CD8-positive, alpha-beta memory T cell (primary cell): ENCODE data around the gene GNPTG. TPM values are rescaled to one million over a fixed set of nuclear protein-coding genes. Genes with fewer than 3 reads are reported as not detected.
A peak's percentile ranks its signal among the peaks of the same experiment; 100 is the strongest.

ENCODE experiments used
- CTCF ChIA-PET: fragments of 350-600 bp; sonication (Branson Sonifier 250); formaldehyde crosslinking; loops from one replicate; lab custom pipeline; 2021; ENCODE audit warnings: antibody characterized with exemption; lab: Charles Lee
- POLR2A ChIA-PET: fragments of 350-600 bp; sonication (Branson Sonifier 250); formaldehyde crosslinking; loops from one replicate; lab custom pipeline; 2021; ENCODE audit warnings: antibody characterized with exemption; lab: Charles Lee
- DNase-seq, 5 donors: peaks; one replicate each; pipeline versions ENCODE4 v3.0.0 to v3.0.0-alpha.2; 2020 to 2022; ENCODE audit warnings: mixed read lengths in 1 of 5
- H3K27ac ChIP-seq: one replicate; pipeline ENCODE4 v1.7.0; 2013; ENCODE audit warnings: low read depth, mild to moderate bottlenecking, low read length, moderate library complexity
- H3K27me3 ChIP-seq: 2 replicates; pipeline ENCODE4 v1.7.0; 2013; ENCODE audit warnings: low read length, mild to moderate bottlenecking; ENCODE audit not compliant: insufficient read depth, poor library complexity, severe bottlenecking
- H3K36me3 ChIP-seq: 2 replicates; pipeline ENCODE4 v1.7.0; 2013; ENCODE audit warnings: mild to moderate bottlenecking, low read length, moderate library complexity; ENCODE audit not compliant: insufficient read depth
- H3K4me1 ChIP-seq: 2 replicates; pipeline ENCODE4 v1.7.0; 2013; ENCODE audit warnings: mild to moderate bottlenecking, low read length, moderate library complexity; ENCODE audit not compliant: insufficient read depth
- H3K4me3 ChIP-seq: 2 replicates; pipeline ENCODE4 v1.7.0; 2013; ENCODE audit warnings: mild to moderate bottlenecking, low read length
- H3K9me3 ChIP-seq: 2 replicates; pipeline ENCODE4 v1.7.0; 2013; ENCODE audit warnings: mild to moderate bottlenecking, low read length
- H3K27ac Mint-ChIP-seq, 8 donors: one replicate each; pipeline ENCODE4 v1.8.0; 2020 to 2021; ENCODE audit warnings: mixed read lengths in 8 of 8, mild to moderate bottlenecking in 6 of 8, inconsistent platforms in 3 of 8, moderate library complexity in 3 of 8
- H3K27me3 Mint-ChIP-seq, 2 donors: one replicate each; pipeline ENCODE4 v1.8.0; 2020 to 2021; ENCODE audit warnings: mixed read lengths in 2 of 2, mild to moderate bottlenecking in 1 of 2, moderate library complexity in 1 of 2
- H3K36me3 Mint-ChIP-seq, 3 donors: one replicate each; pipeline ENCODE4 v1.8.0; 2020 to 2021; ENCODE audit warnings: mixed read lengths in 3 of 3, inconsistent platforms in 1 of 3, mild to moderate bottlenecking in 1 of 3
- H3K4me1 Mint-ChIP-seq, 3 donors: one replicate each; pipeline ENCODE4 v1.8.0; 2020 to 2021; ENCODE audit warnings: mixed read lengths in 3 of 3, inconsistent platforms in 1 of 3, mild to moderate bottlenecking in 1 of 3
- H3K4me3 Mint-ChIP-seq, 7 donors: one replicate each; pipeline ENCODE4 v1.8.0; 2020 to 2021; ENCODE audit warnings: mixed read lengths in 7 of 7, mild to moderate bottlenecking in 6 of 7, moderate library complexity in 4 of 7, inconsistent platforms in 2 of 7
- H3K9me3 Mint-ChIP-seq, 5 donors: one replicate each; pipeline ENCODE4 v1.8.0; 2020 to 2022; ENCODE audit warnings: mixed read lengths in 5 of 5, mild to moderate bottlenecking in 3 of 5, moderate library complexity in 2 of 5, inconsistent platforms in 1 of 5
- polyA plus RNA-seq: library from polyadenylated mRNA; unstranded; fragments of 300-500 nt; fragmentation: Illumina TruSeq; gene quantifications from one replicate; pipeline ENCODE4 v1.2.3, GENCODE V29; 2021
- total RNA-seq, 2 experiments: library from RNA; stranded (reverse); gene quantifications; one replicate each; pipeline ENCODE4 v1.2.3, GENCODE V29; 2021

The GNPTG gene
- total and polyA plus RNA-seq, 3 experiments from 2014 or later: 32.3 to 63.3 (median 34.4) TPM

DNA sequence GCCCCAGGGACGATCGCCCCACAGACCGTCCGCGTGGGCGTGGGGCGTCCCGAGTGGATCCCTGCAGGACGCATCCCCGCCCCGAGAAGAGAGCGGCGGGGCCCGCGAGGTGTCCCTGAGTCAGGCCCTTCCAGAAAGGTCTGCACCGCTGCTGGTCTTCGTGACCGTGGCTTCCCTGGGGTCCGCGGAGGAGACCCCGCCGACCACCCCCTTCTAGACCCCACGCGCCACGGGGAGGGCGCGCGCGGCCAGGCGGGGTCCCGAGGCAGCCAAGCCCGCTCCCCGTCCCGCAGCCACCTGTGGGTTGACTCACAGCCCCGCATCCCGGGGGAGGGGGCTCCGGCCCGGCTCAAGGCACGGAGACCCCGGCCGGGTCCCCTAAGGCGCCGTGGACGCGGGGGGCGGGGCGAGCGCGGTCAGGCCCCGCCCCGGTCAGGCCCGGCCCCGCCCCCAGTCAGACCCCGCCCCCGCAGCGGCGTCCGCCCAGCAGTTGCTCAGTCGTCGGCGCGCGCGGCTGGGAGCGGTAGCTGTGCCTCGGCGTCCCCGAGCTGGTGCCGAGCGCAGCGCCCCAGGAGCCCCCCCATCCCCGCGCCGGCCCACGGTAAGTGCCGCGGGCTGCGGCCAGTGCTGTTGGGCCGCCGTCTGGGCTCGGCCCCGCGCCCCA lies 18.4 kb upstream of the GNPTG start, which contains the start of gene BAIAP3:
Gene BAIAP3 (plus strand): TSS at position 497 of the 664 bp plus-strand sequence. CDS start 4,905 bp downstream, outside the sequence.
- H3K27ac Mint-ChIP-seq: peak within 1 kb of the TSS in 6 of 8 donors; percentile 39 to 96 (median 71)
- peaks cover 3 to 9% of the 10 kb centered on the region in 2 donors for H3K27me3 Mint-ChIP-seq
- H3K4me1 ChIP-seq: peaks cover 27% of the 10 kb centered on the region
- ChIA-PET POLR2A (interaction anchor here (1.5 to 2.3 kb wide), 3 partner anchors 9 to 19 kb away, joined by 3 to 13 read pairs (median 3); partner anchors contain the start of genes GNPTG and TSR3), CTCF (no interaction called here)
- H3K4me1 Mint-ChIP-seq: peaks cover 12 to 41% (median 14%) of the 10 kb centered on the region in 3 donors
- peak within 1 kb of the TSS; percentile 40 for H3K4me3 ChIP-seq
- peak in 4 of 5 donors; percentile 45 to 70 (median 52) for DNase-seq
- H3K4me3 Mint-ChIP-seq: peak within 1 kb of the TSS; percentile 80 to 93 (median 83)
- H3K36me3 ChIP-seq: no peaks in the 10 kb centered on the region
- peaks cover 25% of the 10 kb centered on the region for H3K27me3 ChIP-seq
- peaks cover 0 to 2% (median 0%) of the 10 kb centered on the region in 5 donors for H3K9me3 Mint-ChIP-seq
- H3K27ac ChIP-seq: no peak within 1 kb of the TSS
- H3K36me3 Mint-ChIP-seq: no peaks in the 10 kb centered on the region
- H3K9me3 ChIP-seq: no peaks in the 10 kb centered on the region

GRCh38 chr16:1333854-1334700 lies 17.7 kb upstream of the GNPTG start:
- POLR2A ChIA-PET: interaction anchor here (2.3 kb wide), 1 partner anchor 8 kb away, joined by 13 read pairs; no protein-coding TSS in a partner anchor
- peaks cover 0 to 2% (median 0%) of the 10 kb centered on the region in 5 donors for H3K9me3 Mint-ChIP-seq

GRCh38 chr16:1334739-1335138 lies 17.0 kb upstream of the GNPTG start:
- peaks cover 0 to 2% (median 0%) of the 10 kb centered on the region in 5 donors for H3K9me3 Mint-ChIP-seq
- H3K4me1 ChIP-seq: peaks cover 27% of the 10 kb centered on the region
- H3K9me3 ChIP-seq: no peaks in the 10 kb centered on the region
- H3K27me3 ChIP-seq: peaks cover 25% of the 10 kb centered on the region
- H3K27ac ChIP-seq: no peak overlapping the region
- DNase-seq: no peak
- H3K36me3 ChIP-seq: no peaks in the 10 kb centered on the region
- H3K4me3 ChIP-seq: no peak overlapping the region
- H3K27me3 Mint-ChIP-seq: peaks cover 3 to 9% of the 10 kb centered on the region in 2 donors
- CTCF ChIA-PET: interaction anchor here (1.4 to 1.5 kb wide), 2 partner anchors 28 to 31 kb away, joined by 3 to 4 read pairs; no protein-coding TSS in a partner anchor
- H3K4me3 Mint-ChIP-seq: peak overlapping the region in 5 of 7 donors; percentile 13 to 74 (median 47)
- peak overlapping the region in 1 of 8 donors; percentile 43 for H3K27ac Mint-ChIP-seq
- peaks cover 12 to 41% (median 14%) of the 10 kb centered on the region in 3 donors for H3K4me1 Mint-ChIP-seq
- POLR2A ChIA-PET: no interaction called here
- H3K36me3 Mint-ChIP-seq: no peaks in the 10 kb centered on the region

More at GRCh38 chr16:1333854-1334700, 17.7 kb upstream of the GNPTG start:
- Mint-ChIP-seq H3K36me3 (no peaks in the 10 kb centered on the region), H3K27me3 (peaks cover 3 to 9% of the 10 kb centered on the region in 2 donors), H3K27ac (no peak overlapping the region), H3K4me3 (peak overlapping the region in 3 of 7 donors; percentile 39 to 74 (median 47)), H3K4me1 (peaks cover 12 to 41% (median 14%) of the 10 kb centered on the region in 3 donors)
- Histone ChIP-seq H3K27me3 (peaks cover 25% of the 10 kb centered on the region), H3K4me3 (no peak overlapping the region), H3K27ac (no peak overlapping the region), H3K9me3 (no peaks in the 10 kb centered on the region), H3K4me1 (peaks cover 27% of the 10 kb centered on the region), H3K36me3 (no peaks in the 10 kb centered on the region)
- CTCF ChIA-PET: interaction anchor here (1.4 kb wide), 1 partner anchor 28 kb away, joined by 3 read pairs; no protein-coding TSS in a partner anchor
- no peak for DNase-seq

- H3K36me3 Mint-ChIP-seq: no peaks in the 10 kb centered on the region
- H3K27me3 Mint-ChIP-seq: peaks cover 3 to 9% of the 10 kb centered on the region in 2 donors
- Histone ChIP-seq H3K9me3 (no peaks in the 10 kb centered on the region), H3K36me3 (no peaks in the 10 kb centered on the region), H3K4me1 (peaks cover 27% of the 10 kb centered on the region), H3K4me3 (no peak overlapping the region), H3K27me3 (peaks cover 25% of the 10 kb centered on the region), H3K27ac (no peak overlapping the region)
- H3K4me1 Mint-ChIP-seq: peaks cover 12 to 42% (median 14%) of the 10 kb centered on the region in 3 donors
- H3K4me3 Mint-ChIP-seq: peak overlapping the region in 5 of 7 donors; percentile 13 to 83 (median 47)
- ChIA-PET CTCF (interaction anchor here (1.4 to 1.5 kb wide), 2 partner anchors 27 to 30 kb away, joined by 3 to 4 read pairs; no protein-coding TSS in a partner anchor), POLR2A (no interaction called here)
- peak overlapping the region in 2 of 8 donors; percentile 7 to 43 for H3K27ac Mint-ChIP-seq
- DNase-seq: no peak
- H3K9me3 Mint-ChIP-seq: peaks cover 0 to 2% (median 0%) of the 10 kb centered on the region in 5 donors
These were observed 16.3 kb upstream of the GNPTG start for GRCh38 chr16:1335211-1335971.

DNA sequence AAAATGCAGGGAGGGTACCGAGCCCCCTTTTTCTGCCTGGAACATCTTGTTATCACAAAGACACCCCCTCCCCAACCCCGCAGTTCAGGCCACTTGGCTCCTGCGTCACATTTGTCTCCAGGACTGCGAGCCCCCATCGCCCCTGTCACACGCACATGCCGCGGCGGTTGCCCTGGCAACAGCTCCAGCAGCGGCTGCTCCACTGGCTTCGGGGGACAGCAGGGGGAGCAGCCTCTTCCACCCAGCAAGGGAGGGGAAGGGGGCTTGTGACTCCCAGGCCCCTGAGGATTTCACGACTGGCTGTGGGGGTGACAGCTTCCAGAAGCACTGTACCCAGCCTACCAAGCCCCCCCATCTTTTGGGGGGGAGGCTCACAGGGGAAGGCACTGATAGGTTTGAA lies 15.7 kb upstream of the GNPTG start:
- no peaks in the 10 kb centered on the region for H3K36me3 Mint-ChIP-seq
- Histone ChIP-seq H3K4me3 (no peak overlapping the region), H3K27me3 (peaks cover 25% of the 10 kb centered on the region), H3K27ac (no peak overlapping the region), H3K4me1 (peaks cover 27% of the 10 kb centered on the region), H3K9me3 (no peaks in the 10 kb centered on the region), H3K36me3 (no peaks in the 10 kb centered on the region)
- CTCF ChIA-PET: interaction anchor here (1.5 kb wide), 1 partner anchor 29 kb away, joined by 4 read pairs; no protein-coding TSS in a partner anchor
- POLR2A ChIA-PET: no interaction called here
- DNase-seq: no peak
- peak overlapping the region in 1 of 8 donors; percentile 43 for H3K27ac Mint-ChIP-seq
- H3K4me3 Mint-ChIP-seq: peak overlapping the region in 1 of 7 donors; percentile 70
- H3K27me3 Mint-ChIP-seq: peaks cover 3 to 9% of the 10 kb centered on the region in 2 donors
- H3K4me1 Mint-ChIP-seq: peaks cover 12 to 45% (median 14%) of the 10 kb centered on the region in 3 donors
- H3K9me3 Mint-ChIP-seq: peaks cover 0 to 2% (median 0%) of the 10 kb centered on the region in 5 donors

DNA sequence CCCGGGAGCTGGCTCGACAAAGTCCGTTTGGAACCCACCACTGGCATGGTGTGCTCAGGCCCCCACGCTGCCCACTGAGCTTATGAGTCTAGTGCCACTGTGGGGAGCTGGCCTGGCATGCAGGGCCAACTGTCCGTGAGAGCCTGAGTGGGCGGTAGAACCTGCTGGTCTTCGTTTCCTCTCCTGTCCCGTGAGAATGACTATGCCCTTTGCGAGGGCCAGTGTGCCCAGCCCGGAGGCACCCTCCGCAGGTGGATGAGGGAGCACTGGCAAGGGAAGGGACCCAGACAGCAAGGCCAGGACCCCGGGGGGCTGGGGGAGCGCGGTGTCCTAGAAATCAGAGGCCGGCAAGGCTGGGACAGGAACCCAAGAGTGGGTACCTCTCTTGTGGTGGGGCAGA lies 15.1 kb upstream of the GNPTG start:
- peaks cover 24% of the 10 kb centered on the region for H3K4me1 ChIP-seq
- H3K4me3 Mint-ChIP-seq: no peak overlapping the region
- DNase-seq: no peak
- peaks cover 7 to 40% (median 12%) of the 10 kb centered on the region in 3 donors for H3K4me1 Mint-ChIP-seq
- H3K27ac ChIP-seq: no peak overlapping the region
- peaks cover 23% of the 10 kb centered on the region for H3K27me3 ChIP-seq
- no peaks in the 10 kb centered on the region for H3K9me3 ChIP-seq
- ChIA-PET POLR2A (no interaction called here), CTCF (interaction anchor here (0.8 kb wide), 1 partner anchor 12 kb away, joined by 3 read pairs; no protein-coding TSS in a partner anchor)
- peaks cover 0 to 1% (median 0%) of the 10 kb centered on the region in 5 donors for H3K9me3 Mint-ChIP-seq
- no peak overlapping the region for H3K4me3 ChIP-seq
- peaks cover 3 to 9% of the 10 kb centered on the region in 2 donors for H3K27me3 Mint-ChIP-seq
- H3K27ac Mint-ChIP-seq: no peak overlapping the region
- H3K36me3 Mint-ChIP-seq: no peaks in the 10 kb centered on the region
- no peaks in the 10 kb centered on the region for H3K36me3 ChIP-seq

- Histone ChIP-seq H3K27me3 (peaks cover 16% of the 10 kb centered on the region), H3K4me3 (no peak overlapping the region), H3K36me3 (no peaks in the 10 kb centered on the region), H3K27ac (no peak overlapping the region), H3K9me3 (no peaks in the 10 kb centered on the region), H3K4me1 (peaks cover 24% of the 10 kb centered on the region)
- H3K36me3 Mint-ChIP-seq: no peaks in the 10 kb centered on the region
- no peaks in the 10 kb centered on the region for H3K9me3 Mint-ChIP-seq
- H3K4me1 Mint-ChIP-seq: peaks cover 8 to 40% (median 13%) of the 10 kb centered on the region in 3 donors
- H3K4me3 Mint-ChIP-seq: no peak overlapping the region
- no peak overlapping the region for H3K27ac Mint-ChIP-seq
- DNase-seq: no peak
- POLR2A ChIA-PET: no interaction called here
- CTCF ChIA-PET: interaction anchor here (1.4 kb wide), 1 partner anchor 25 kb away, joined by 3 read pairs; no protein-coding TSS in a partner anchor
- peaks cover 3 to 8% of the 10 kb centered on the region in 2 donors for H3K27me3 Mint-ChIP-seq
These were observed 14.2 kb upstream of the GNPTG start for GRCh38 chr16:1337486-1337885.
